GM10266 (cell line): ENCODE results near the gene TRIM3.

ENCODE experiments used
- DNase-seq: peaks from one replicate; pipeline ENCODE4 v3.0.0; 2012; ENCODE audit errors: extremely low spot score
- TF ChIP-seq, protein P1 (sequence below): IDR thresholded peaks from 2 replicates; pipeline ENCODE4 v1.5.1; 2012; ENCODE audit warnings: mild to moderate bottlenecking, low read depth; ENCODE audit not compliant: control insufficient read depth, insufficient read depth; ENCODE audit errors: missing control alignments

The TRIM3 gene

DNA sequence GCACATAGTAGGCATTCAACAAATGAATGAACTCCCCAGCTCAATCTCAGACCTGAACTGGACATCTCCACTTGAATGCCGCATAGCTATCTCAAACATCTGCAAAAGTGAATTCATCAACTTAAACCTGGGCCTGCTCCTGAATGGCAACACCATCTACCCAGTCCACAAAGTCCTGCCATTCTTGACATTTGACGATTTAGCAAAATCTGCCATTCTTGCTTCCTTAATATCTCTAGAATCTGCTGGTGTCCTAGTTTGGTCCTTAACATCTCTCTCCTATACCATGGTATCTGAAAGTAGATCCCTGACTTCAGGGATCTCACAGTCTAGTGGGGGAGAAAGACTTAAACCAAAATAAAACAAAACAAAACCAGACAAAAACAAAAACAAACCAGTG is 20.6 kb downstream of the TRIM3 start:
- DNase-seq = no peak
- TF ChIP-seq, protein P1, sequence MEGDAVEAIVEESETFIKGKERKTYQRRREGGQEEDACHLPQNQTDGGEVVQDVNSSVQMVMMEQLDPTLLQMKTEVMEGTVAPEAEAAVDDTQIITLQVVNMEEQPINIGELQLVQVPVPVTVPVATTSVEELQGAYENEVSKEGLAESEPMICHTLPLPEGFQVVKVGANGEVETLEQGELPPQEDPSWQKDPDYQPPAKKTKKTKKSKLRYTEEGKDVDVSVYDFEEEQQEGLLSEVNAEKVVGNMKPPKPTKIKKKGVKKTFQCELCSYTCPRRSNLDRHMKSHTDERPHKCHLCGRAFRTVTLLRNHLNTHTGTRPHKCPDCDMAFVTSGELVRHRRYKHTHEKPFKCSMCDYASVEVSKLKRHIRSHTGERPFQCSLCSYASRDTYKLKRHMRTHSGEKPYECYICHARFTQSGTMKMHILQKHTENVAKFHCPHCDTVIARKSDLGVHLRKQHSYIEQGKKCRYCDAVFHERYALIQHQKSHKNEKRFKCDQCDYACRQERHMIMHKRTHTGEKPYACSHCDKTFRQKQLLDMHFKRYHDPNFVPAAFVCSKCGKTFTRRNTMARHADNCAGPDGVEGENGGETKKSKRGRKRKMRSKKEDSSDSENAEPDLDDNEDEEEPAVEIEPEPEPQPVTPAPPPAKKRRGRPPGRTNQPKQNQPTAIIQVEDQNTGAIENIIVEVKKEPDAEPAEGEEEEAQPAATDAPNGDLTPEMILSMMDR = no peak

DNA sequence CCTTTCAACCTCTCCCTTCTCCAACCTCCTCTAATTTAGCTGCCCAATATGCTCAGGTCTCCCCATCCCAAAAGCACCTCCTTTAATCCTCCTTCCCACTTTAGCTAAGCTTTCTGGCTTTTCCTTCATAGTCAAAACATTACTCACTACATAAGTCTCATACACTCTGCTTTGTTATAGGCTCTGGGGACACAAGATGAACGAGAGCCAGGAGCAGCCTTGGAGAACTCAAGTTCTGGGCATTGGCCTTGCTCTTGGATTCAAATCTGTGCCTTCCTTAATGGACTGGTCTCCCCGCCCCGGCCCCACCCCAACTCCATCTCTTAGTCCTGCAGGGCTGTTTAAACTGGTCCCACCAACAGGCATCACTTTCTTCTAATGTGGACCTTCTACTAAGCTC is 21.5 kb downstream of the TRIM3 start:
- TF ChIP-seq, protein P1 = no peak
- DNase-seq = no peak

DNA sequence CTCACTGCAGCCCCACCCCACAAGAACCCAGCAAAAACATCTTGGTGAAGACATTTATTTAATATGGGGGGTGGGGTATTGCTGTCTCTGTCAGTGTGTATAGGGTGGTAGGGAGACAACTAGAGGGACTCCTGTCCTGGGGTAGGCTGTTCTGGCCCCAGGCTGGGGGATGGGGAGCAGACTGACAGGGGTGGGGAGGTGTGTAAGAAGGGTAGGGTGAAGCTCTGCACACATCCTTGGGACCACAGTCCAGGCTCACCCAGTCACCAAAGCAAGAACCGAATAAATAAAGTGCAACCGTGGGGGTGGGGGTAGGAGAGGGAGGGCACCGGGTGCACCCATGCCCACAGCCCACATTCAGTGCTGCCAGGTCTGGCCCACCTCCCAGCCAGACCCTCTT is 25.2 kb downstream of the TRIM3 start:
- no peak for DNase-seq
- TF ChIP-seq, protein P1 = no peak

DNA sequence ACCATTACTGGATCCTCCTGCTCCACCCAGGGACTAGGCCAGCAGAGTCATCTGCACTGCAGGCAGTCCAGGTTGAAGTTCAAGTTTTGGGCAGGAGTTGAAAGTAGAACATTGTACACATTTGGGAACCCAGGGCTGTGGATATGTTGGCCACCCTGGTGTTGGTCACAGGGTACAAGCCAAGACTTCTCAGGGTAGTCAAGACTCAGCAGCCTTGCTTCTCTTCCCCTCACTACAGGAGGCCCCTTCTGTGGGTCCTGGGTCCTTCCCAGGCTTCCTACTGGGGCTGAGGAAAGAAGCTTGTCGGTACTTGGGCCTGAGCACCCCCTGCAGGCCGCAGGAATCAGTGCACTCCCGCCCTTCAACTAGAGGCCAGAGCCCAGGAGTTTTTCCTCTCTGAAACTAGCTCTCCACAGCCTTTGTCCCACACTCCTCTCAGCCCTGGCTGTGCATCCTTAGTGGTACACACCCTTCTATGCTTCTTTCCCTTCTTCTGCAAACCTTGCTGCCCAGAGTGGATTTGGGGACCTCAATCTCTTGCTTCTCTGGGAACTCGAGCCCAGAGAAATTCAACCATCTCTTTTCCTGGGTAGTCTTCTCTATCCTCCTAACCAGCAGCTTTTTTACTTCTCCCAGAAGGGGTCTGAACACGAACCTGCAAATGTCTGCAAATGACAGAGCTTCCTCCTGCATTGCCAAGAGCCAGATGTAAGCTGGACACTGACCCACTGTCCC is 30.3 kb downstream of the TRIM3 start:
- DNase-seq = peak; percentile 74
- TF ChIP-seq, protein P1 = peak; percentile 83

DNA sequence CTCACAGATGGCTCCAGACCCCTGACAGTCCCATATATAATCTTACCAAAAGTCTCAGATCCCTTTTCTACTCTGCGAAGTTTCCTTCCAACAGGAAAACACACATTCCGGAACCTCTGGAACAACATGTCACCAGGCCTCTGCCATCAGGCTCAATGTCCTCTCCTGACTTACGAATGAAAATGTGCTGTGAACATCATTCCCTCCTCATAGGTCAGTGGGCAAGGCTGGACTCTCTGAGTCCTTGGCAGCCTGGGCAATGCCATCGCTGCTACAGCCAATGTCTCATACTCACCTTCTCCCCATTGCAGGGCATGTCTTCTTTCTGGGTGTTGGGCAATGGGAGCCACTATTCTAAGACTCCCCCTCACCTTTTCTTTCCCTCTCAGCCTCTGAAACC is 31.3 kb downstream of the TRIM3 start:
- DNase-seq = no peak

DNA sequence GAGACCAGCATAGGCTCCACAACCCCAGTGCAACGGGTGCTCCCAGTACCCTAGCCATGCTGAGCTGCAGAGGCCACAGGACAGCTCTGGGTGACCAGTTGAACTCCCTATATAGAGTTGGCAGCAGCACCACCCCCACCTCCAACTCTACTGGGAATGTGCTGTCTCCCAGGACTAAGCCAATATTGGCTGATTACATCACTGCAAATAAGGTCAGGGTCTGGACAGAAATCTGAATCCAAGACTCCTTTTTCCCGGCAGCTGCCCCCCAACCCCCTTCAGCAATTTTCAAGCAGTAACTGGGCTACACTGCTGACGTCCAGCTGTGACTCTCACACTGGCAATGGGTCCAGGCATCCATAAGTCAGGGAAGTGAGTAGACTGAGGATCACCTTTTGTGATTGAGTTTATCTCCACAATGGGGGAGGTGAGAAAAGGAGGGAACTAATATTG is 32.8 kb downstream of the TRIM3 start, which contains the start of gene HPX:
HPX (minus strand) TSS at position 82 of the 453 bp plus-strand sequence; CDS start at position 58, 24 bp downstream.
- no peak for DNase-seq
- TF ChIP-seq, protein P1 = no peak

More for the DNA sequence above, 31.3 kb downstream of the TRIM3 start:
- TF ChIP-seq, protein P1 = no peak

DNA sequence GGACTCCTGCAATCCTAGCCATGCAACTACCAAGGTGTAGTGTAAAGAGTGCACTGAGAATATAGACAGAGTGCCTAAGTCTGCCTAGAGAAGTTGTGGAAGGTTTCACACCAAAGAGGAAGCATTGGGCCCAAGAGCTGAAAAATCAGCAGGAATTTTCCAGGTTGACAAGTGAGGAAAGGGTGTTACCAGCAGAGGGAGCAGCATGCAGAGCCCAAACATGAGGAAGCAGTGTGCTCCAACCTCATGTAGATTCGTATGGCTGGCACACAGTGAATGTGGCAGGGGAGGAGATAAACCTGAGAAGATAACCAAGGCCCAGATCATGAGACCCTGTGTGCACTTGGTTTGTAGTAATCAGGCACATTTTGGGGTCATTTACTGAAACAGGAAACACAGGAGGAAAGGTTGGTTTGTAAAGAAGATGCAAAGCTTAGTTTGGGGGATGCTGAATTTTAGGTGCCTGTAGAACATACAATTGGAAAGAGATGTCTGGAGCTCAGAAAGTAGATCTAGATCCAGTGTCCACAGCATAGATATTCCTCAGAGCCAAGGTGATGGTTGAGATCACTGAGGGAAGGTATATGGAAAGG is 34.7 kb downstream of the TRIM3 start:
- DNase-seq = no peak

More for the DNA sequence above, 34.7 kb downstream of the TRIM3 start:
- TF ChIP-seq, protein P1 = peak; percentile 57
